GM15510 (cell line): ENCODE measurements around the gene CORO2B.

Experiments
- POLR2A ChIP-seq: IDR thresholded peaks from 3 replicates; pipeline ENCODE4 v1.6.1; 2011; ENCODE audit warnings: borderline replicate concordance; ENCODE audit not compliant: insufficient read length; ENCODE audit errors: extremely low read depth

Gene CORO2B

DNA sequence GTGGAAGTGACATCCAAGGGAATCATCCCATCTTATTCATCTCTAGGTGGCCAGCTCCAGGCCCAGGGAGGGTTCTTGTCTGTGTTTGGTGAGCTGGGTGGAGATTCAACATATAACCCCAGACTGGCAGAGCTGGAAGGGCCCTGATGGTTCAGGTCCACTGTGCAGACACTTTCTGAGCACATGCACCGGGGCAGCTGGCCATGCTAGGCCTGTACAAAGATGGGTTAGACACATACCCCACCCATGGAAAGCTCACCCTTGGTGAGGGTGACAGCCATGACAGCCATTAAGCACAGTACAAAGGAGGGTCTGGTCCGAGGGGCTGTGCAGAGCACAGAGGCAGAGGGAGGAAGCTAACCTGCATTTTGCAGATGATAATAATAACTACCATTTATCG lies 100.4 kb downstream of the CORO2B start:
- no peak for TF ChIP-seq POLR2A

DNA sequence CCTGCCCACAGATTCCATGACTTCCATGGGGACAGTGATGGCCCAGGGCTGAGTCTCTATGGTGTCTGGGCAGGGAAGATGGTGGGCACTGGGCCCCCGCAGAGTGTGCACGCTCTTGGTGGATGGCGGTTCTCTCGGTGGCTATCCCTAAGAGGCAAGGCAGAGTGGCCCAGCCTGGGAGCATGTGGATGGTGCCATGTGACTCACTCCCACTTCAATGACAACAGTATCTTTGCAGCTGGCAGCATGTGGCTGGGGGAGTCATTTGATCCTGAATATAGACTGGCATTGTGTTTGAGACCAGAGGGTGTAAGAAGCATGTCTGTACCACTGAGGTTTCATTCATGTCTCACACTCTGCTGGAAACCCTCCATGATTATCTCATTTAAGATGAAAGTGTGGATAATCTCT lies 101.2 kb downstream of the CORO2B start:
- no peak for TF ChIP-seq POLR2A

- no peak for TF ChIP-seq POLR2A
Observed at GRCh38 chr15:68681836-68682235, 103.0 kb downstream of the CORO2B start.

DNA sequence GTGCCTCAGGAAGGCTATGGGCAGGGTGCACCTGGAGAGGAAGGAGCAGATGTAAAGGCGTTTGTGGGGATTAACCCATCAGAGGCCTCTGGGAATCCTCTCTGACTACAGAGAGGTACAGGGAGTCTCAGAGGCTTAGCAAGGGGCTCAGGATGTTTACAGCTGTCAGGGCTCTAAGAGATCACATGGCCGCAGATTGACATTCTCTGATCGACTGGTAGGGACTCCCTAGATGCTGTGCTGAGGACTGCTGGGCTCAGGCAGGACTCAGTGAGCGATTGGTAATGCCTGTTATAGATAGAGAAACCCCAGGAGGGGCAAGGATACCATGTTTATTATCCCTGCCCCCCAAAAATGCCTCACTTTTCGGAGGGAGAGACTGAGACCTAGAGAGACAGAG lies 103.5 kb downstream of the CORO2B start:
- no peak for TF ChIP-seq POLR2A

DNA sequence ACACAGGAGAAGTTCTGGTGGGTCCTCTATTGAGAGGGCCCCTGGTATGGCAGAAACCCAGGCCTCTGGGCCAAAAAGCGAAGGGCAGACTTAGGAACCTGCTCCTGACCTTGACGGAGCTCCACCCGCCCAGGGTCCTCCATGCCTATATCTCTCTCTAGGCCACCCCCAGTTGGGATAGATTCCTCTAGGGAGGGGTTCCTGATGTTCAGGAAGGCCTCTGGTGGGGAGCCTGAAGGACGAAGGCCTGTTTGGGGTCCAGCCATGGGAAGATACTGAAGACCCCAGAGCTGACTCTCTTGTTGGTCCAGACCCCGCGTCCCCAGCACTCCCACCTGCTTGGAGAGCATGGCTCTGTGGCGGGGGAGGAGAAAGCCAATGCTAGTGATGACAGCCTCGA lies 104.2 kb downstream of the CORO2B start:
- TF ChIP-seq POLR2A: no peak

DNA sequence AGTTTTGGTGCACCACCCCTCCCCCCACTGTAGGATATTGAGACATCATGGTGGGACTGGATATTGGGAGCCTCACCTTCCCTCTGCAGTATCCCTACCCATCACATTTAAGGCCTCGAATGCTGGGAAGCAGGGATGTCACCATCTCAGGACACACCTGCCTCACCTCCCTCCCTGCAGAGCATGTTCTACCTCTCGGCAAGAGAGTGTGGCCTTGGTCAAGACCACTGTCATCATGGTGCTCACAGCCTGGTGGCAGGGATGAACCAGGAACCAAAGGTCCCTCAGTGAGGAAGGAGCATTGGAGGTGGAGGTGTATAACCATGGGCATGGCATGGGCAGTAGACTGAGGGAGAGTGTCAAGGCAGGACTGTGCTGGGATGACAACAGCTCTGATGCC lies 104.8 kb downstream of the CORO2B start:
- TF ChIP-seq POLR2A: no peak

DNA sequence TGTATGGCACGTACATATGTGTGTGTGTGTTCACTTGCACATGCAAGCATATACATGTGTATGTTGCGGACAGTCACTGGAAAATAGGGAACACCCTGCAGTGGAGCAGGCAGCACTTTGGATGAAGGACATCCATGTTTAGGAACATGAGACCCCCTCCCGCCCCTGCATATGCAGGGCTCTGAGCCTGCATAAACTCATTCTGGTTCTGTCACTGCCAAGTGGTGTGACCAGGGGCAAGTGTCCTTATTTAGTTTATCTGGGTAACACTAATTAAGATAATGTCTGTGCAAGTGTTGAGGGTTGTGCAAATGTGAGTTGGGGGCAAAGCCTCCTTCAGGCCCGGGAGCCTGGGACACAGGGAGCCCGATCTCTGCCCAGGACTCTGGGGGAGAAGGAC lies 105.7 kb downstream of the CORO2B start:
- TF ChIP-seq POLR2A: no peak

DNA sequence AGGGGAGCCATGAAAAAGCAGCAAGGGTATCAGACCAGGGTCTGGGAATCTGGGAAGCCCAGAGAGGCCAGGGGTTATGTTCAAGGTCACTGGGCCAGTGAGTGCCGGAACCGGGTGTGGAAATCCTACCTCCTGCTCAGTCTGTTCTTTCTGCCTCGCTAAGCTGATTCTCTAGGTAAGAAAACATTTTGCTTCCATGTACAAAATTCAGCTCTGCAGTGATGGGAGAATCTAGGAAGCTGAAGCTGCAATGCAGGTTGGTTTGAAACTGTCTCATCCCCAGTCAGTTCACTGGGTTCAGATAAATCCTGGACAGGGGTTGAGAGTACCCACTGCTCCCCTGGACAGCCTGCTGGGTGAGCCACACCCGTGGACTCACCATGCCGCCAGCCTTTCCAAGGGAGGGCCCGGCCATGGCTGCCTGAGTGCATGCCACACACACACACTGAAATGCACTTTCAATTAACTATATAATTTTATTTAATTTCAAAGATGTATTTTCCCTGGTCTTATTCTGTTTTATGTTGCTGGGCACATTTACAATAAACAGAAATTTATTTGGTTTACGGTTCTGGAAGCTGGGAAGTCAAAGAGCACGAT lies 108.4 kb downstream of the CORO2B start:
- no peak for TF ChIP-seq POLR2A

DNA sequence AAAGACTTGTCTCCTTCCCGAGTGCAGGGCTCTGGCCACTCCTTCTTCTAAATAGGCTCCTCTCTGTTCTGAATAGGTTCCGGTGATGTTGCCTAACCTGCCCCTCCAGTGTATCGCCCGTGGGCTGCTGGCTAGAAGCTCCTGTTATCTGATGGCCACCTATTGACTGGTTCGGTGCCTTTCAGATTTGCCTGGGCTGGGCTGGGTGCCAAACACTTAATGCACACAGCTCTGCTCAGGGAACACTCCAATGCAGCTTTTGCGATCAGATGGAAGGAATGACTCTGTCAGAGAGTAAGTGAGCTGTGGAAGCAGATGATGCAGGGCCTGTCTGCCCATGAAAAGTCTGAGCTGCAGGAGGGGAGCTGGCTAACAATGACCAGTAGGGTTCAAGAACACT lies 112.9 kb downstream of the CORO2B start:
- TF ChIP-seq POLR2A: no peak

- TF ChIP-seq POLR2A: no peak
Observed at GRCh38 chr15:68693071-68693470, 114.3 kb downstream of the CORO2B start.

GRCh38 chr15:68694111-68694510 lies 115.3 kb downstream of the CORO2B start:
- TF ChIP-seq POLR2A: no peak

DNA sequence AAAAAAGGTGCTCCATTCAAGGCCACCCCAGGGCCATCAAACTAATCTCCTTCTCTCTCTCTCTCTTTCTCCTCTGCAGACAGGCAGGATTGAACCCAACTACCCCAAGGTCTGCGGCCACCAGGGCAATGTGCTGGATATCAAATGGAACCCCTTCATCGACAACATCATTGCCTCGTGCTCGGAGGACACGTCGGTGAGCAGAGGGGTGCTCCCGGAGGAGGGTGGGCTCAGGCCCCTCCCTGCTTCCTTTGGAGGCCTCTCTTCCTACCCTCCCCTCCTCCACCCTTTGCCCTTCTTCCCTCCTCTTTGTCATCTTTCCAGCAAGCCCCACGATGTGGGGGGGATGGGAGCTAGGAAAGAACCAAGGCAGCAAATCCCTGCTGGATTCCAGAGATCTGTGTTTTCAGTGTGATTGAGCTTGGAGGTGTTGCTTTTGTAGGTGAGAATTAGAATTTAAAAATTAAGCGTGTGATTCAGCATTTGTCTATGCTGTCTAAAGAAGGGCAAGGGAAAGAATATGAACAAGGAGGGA lies 116.3 kb downstream of the CORO2B start:
- TF ChIP-seq POLR2A: no peak

DNA sequence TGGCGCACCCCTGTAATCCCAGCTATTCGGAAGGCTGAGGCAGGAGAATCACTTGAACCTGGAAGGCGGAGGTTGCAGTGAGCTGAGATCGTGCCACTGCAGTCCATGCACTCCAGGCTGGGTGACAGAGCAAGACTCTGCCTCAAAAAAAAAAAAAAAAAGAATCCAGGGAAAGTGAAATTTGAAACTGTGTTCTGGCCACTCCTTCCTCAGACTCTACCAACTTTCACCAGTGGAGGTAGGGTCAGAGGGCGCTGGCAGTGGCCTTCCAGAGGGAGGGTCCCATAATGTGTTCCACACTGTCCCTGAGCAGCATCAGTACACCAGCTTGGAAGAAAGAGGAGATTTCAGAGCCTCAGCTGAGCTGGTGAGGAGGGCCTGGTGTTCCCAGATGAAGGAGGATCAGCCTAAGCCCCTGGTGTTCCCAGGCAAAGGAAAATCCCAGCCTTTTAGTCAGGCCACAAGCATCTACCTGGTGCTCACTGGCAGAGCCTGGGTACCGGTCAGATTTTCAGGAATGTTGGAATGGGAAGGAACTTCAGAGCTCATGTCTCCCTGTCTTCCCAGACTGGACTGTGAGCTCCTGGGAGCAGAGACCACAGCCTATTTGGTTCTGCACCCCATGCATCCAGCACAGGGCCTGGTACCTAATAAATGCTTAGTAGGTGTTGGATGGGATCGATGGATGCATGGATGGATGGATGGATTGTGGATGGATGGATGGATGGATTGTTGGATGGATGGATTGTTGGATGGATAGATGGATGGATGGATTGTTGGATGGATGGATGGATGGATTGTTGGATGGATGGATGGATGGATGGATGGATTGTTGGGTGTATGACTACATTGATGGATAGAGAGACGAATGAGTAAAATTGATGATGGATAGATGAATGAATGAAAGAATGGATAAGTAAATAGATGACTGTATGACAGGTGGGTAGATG lies 117.9 kb downstream of the CORO2B start:
- no peak for TF ChIP-seq POLR2A

DNA sequence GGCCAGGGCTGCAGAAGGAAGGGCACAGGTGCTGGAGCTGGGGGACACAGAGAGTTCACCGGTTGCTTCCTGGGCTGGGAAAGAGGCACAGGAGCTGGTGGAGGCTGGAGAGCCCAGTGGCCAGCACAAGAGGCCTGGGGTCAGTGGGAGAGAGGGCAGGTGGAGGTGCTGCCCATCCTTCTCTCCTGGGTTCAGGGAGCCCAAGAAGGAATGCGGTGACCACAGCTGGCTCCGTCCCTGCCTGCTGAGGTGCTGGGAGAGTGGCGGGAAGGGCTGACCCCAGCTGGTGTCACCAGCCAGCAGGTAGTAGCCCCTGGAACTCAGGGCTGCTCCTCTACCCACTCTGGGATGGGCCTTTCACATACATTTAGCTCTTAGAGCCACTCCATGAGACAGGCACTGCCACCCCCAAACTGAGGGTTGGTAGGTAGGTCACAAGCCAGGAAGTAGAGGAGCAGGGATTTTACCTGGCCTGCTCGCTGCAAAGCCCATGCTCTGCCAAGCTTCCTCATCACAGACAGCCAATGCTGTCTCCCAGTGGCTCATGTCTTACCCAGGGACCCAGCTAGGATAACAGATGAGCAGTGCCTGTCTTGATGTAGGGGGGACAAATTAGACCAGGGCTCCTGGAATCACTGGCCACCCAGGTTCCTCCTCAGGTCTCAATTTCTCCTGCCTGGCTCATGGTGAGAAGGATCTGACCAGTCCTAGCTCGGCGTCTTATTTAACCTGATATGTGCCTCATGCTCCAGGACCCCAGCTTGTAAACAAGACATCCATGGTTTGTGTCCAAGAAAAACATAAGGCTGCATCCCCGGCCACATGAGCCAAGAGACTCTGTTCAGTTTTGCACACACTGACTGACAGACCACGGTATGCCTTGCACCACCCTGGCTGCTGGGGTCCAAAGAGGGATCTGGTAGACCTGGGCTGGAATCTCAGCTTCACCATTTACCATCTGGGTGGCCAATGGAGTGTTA lies 119.2 kb downstream of the CORO2B start:
- no peak for TF ChIP-seq POLR2A

- TF ChIP-seq POLR2A: no peak
Observed at GRCh38 chr15:68698708-68699107, 119.9 kb downstream of the CORO2B start.
